H9 (cell line): Measurements from ENCODE around the gene DNASE1L1. TPM values are rescaled to one million over a fixed set of nuclear protein-coding genes. Genes with fewer than 3 reads are reported as not detected.

Source experiments
- DNase-seq: peaks from one replicate; pipeline ENCODE4 v3.0.0-alpha.2; 2017
- H2AFZ ChIP-seq: one replicate; pipeline ENCODE4 v1.6.1; 2013; ENCODE audit warnings: mild to moderate bottlenecking, low read length, control low read depth, moderate library complexity
- H2AK5ac ChIP-seq: 2 replicates; pipeline ENCODE4 v1.6.1; 2013; ENCODE audit warnings: low read length, control low read depth, mixed read lengths; ENCODE audit not compliant: insufficient read length
- H2BK120ac ChIP-seq: one replicate; pipeline ENCODE4 v1.6.1; 2013; ENCODE audit warnings: low read depth, mild to moderate bottlenecking, low read length, control low read depth, inconsistent platforms; ENCODE audit not compliant: poor library complexity, severe bottlenecking
- H2BK12ac ChIP-seq: 2 replicates; pipeline ENCODE4 v1.6.1; 2013; ENCODE audit warnings: low read length, control low read depth, mixed read lengths, low read depth; ENCODE audit not compliant: insufficient read length
- H2BK15ac ChIP-seq: 2 replicates; pipeline ENCODE4 v1.6.1; 2013; ENCODE audit warnings: low read depth, low read length, control low read depth
- H2BK20ac ChIP-seq: one replicate; pipeline ENCODE4 v1.6.1; 2013; ENCODE audit warnings: low read depth, mild to moderate bottlenecking, low read length, control low read depth, inconsistent platforms; ENCODE audit not compliant: poor library complexity, severe bottlenecking
- H2BK5ac ChIP-seq: 2 replicates; pipeline ENCODE4 v1.6.1; 2013; ENCODE audit warnings: low read length, control low read depth, mixed read lengths; ENCODE audit not compliant: insufficient read length
- H3K14ac ChIP-seq: 2 replicates; pipeline ENCODE4 v1.6.1; 2013; ENCODE audit warnings: low read length, control low read depth; ENCODE audit not compliant: insufficient read depth
- H3K18ac ChIP-seq: 2 replicates; pipeline ENCODE4 v1.6.1; 2013; ENCODE audit warnings: low read depth, mild to moderate bottlenecking, mixed read lengths, low read length, control low read depth; ENCODE audit not compliant: insufficient read length
- H3K23ac ChIP-seq: 2 replicates; pipeline ENCODE4 v1.6.1; 2013; ENCODE audit warnings: low read length, control low read depth, mixed read lengths, low read depth; ENCODE audit not compliant: insufficient read length
- H3K23me2 ChIP-seq: 2 replicates; pipeline ENCODE4 v1.6.1; 2013; ENCODE audit warnings: low read depth, mild to moderate bottlenecking, mixed read lengths, low read length, control low read depth; ENCODE audit not compliant: insufficient read length, poor library complexity, severe bottlenecking
- H3K27ac ChIP-seq: 2 replicates; pipeline ENCODE4 v1.5.1; 2013; ENCODE audit warnings: low read length, control low read depth, mixed read lengths, low read depth; ENCODE audit not compliant: insufficient read length
- H3K27me3 ChIP-seq: 2 replicates; pipeline ENCODE4 v1.6.1; 2013; ENCODE audit warnings: low read length, control low read depth, inconsistent platforms; ENCODE audit not compliant: insufficient read depth
- H3K4ac ChIP-seq: 2 replicates; pipeline ENCODE4 v1.6.1; 2013; ENCODE audit warnings: low read depth, mild to moderate bottlenecking, control low read depth, inconsistent platforms, low read length, moderate library complexity
- H3K4me1 ChIP-seq: 2 replicates; pipeline ENCODE4 v1.6.1; 2013; ENCODE audit warnings: low read length, control low read depth, inconsistent platforms; ENCODE audit not compliant: insufficient read depth
- H3K4me2 ChIP-seq: 2 replicates; pipeline ENCODE4 v1.6.1; 2013; ENCODE audit warnings: low read length, control low read depth, mixed read lengths; ENCODE audit not compliant: insufficient read length, insufficient read depth
- H3K56ac ChIP-seq: 2 replicates; pipeline ENCODE4 v1.6.1; 2013; ENCODE audit warnings: low read depth, mild to moderate bottlenecking, mixed read lengths, low read length, control low read depth; ENCODE audit not compliant: insufficient read length
- H3K79me1 ChIP-seq: 2 replicates; pipeline ENCODE4 v1.6.1; 2013; ENCODE audit warnings: low read depth, mild to moderate bottlenecking, moderate library complexity, low read length, control low read depth, inconsistent platforms; ENCODE audit not compliant: insufficient read depth, poor library complexity, severe bottlenecking
- H3K79me2 ChIP-seq: 2 replicates; pipeline ENCODE4 v1.6.1; 2013; ENCODE audit warnings: low read length, control low read depth, inconsistent platforms; ENCODE audit not compliant: insufficient read depth
- H3K9ac ChIP-seq: 2 replicates; pipeline ENCODE4 v1.6.1; 2013; ENCODE audit warnings: low read length, control low read depth, mixed read lengths; ENCODE audit not compliant: insufficient read length; ENCODE audit errors: extremely low read depth
- H3K9me3 ChIP-seq: one replicate; pipeline ENCODE4 v1.6.1; 2013; ENCODE audit warnings: low read depth, low read length, inconsistent platforms; ENCODE audit not compliant: control insufficient read depth
- H3T11ph ChIP-seq: one replicate; pipeline ENCODE4 v1.6.1; 2013; ENCODE audit warnings: mild to moderate bottlenecking, low read length, control low read depth, inconsistent platforms
- H4K20me1 ChIP-seq: one replicate; pipeline ENCODE4 v1.6.1; 2013; ENCODE audit not compliant: control insufficient read depth, insufficient read length, insufficient read depth
- H4K5ac ChIP-seq: 2 replicates; pipeline ENCODE4 v1.6.1; 2013; ENCODE audit warnings: low read depth, mild to moderate bottlenecking, mixed read lengths, low read length, control low read depth; ENCODE audit not compliant: insufficient read length
- H4K8ac ChIP-seq: replicated peaks from 2 replicates; pipeline ENCODE4 v1.6.1; 2013; ENCODE audit warnings: low read length, control low read depth, mixed read lengths, low read depth; ENCODE audit not compliant: insufficient read length
- H4K91ac ChIP-seq: 2 replicates; pipeline ENCODE4 v1.6.1; 2013; ENCODE audit warnings: low read depth, mild to moderate bottlenecking, moderate library complexity, mixed read lengths, low read length, control low read depth; ENCODE audit not compliant: insufficient read length
- H3K27ac Mint-ChIP-seq, 3 experiments: 2 replicates in 2 of 3; 3 replicates in 1 of 3; pipeline ENCODE4 v1.8.0; 2020 to 2021; ENCODE audit warnings: mixed read lengths in 3 of 3, mild to moderate bottlenecking in 1 of 3, moderate library complexity in 1 of 3
- H3K27me3 Mint-ChIP-seq: 2 replicates; pipeline ENCODE4 v1.8.0; 2021; ENCODE audit warnings: low read depth, mild to moderate bottlenecking, moderate library complexity, mixed read lengths
- H3K36me3 Mint-ChIP-seq, 3 experiments: 2 replicates in 2 of 3; 3 replicates in 1 of 3; pipeline ENCODE4 v1.8.0; 2020 to 2021; ENCODE audit warnings: low read depth in 3 of 3, mixed read lengths in 3 of 3; ENCODE audit not compliant: insufficient read depth in 1 of 3
- H3K4me1 Mint-ChIP-seq, 2 experiments: 2 replicates each; pipeline ENCODE4 v1.8.0; 2020; ENCODE audit warnings: mixed read lengths in 2 of 2
- H3K4me3 Mint-ChIP-seq, 2 experiments: 2 replicates in 1 of 2; 3 replicates in 1 of 2; pipeline ENCODE4 v1.8.0; 2020 to 2021; ENCODE audit warnings: mild to moderate bottlenecking in 2 of 2, mixed read lengths in 2 of 2, moderate library complexity in 1 of 2
- H3K9me3 Mint-ChIP-seq, 2 experiments: 2 replicates in 1 of 2; 3 replicates in 1 of 2; pipeline ENCODE4 v1.8.0; 2020; ENCODE audit warnings: mild to moderate bottlenecking in 2 of 2, mixed read lengths in 2 of 2, moderate library complexity in 1 of 2
- WGBS: extraction: QIAGEN DNeasy Blood & Tissue Kit; methylation state at CpG from one replicate; pipeline ENCODE4 v1.1.7; 2013; ENCODE audit warnings: missing lambda C conversion rate, low lambda C conversion rate, mixed read lengths; ENCODE audit not compliant: insufficient read length; ENCODE audit errors: extremely low coverage; 5-methylcytosine and 5-hydroxymethylcytosine counted together
- total RNA-seq: library from RNA; stranded (reverse); gene quantifications from 2 replicates; pipeline ENCODE4 v1.2.1, GENCODE V29; 2021
- TF ChIP-seq, protein P1 (sequence below): fragments of 200-600 bp; sonication (generic); conservative IDR thresholded peaks from 3 replicates; pipeline ENCODE4 v1.8.0; 2021; ENCODE audit warnings: antibody characterized with exemption, mild to moderate bottlenecking

The DNASE1L1 gene
- total RNA-seq, 1 experiment from 2014 or later = 14.5 TPM

DNA sequence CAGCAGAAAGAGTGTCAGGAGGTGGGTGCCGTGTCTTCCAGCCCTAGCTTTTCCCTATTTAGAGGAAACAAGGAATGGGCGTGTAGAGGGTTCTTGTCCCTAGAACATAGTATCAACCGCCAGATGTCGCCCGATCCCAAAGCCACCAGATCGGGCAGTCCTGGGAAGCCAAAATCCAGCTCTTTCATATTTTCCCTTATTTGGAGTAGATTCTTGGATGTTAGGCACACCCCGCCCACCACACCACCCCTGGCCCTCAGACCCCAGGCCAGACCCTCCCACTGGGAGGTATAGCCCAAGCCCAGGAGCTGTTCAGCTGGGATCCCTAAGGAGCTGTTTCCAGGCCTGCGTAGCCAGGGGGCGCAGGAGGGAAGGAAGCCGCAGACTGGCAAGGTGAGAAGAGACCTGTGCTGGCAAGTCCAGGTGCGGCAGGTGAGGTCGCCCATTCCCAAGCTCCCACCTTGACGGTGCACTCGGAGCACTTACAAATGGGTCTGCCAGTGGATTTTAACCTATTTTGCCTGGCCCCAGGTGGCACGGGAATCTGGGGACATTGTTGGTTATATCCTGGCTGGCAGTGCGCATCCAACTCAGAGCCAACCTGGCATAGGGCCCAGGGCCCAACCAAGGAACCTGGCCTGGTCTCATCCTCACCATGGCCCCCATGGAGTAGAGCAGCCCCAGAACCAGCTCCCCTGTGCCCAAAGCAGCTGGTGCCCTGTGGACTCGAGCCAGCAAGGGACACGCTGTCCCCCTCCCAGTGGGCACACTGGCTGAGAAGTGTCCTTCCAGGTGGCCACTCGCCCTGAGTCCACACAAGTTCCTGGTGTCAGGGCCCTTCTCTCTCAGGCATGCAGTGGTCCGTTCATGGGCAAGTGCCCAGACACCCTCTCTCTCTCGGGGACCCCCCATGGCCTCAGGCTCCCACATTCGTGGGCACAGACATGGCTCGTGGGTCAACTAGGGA, 35.4 kb downstream of the DNASE1L1 start:
- H3K27me3 Mint-ChIP-seq = peaks cover 3% of the 10 kb centered on the region; the same call in 1 of the 2 replicates
- Histone ChIP-seq H3K4me2 (peak overlapping the region; percentile 1), H2AFZ (no peak overlapping the region), H3K23me2 (peaks cover 5% of the 10 kb centered on the region), H3K79me2 (peaks cover 14% of the 10 kb centered on the region; the same call in 1 of the 2 replicates), H2BK120ac (no peak overlapping the region), H2BK5ac (no peak overlapping the region), H3K23ac (no peak overlapping the region), H3K27ac (no peak overlapping the region), H2BK20ac (no peak overlapping the region), H3K4me1 (no peaks in the 10 kb centered on the region), H3T11ph (no peak overlapping the region), H3K14ac (no peak overlapping the region), H3K9ac (no peak overlapping the region), H4K20me1 (no peaks in the 10 kb centered on the region), H2AK5ac (no peak overlapping the region), H3K18ac (peak overlapping the region; percentile 68), H3K9me3 (no peaks in the 10 kb centered on the region), H2BK12ac (no peak overlapping the region), H4K5ac (no peak overlapping the region), H4K91ac (no peak overlapping the region), H3K56ac (no peak overlapping the region), H3K4ac (no peak overlapping the region), H4K8ac (no peak overlapping the region), H2BK15ac (no peak overlapping the region), H3K79me1 (no peaks in the 10 kb centered on the region), H3K27me3 (no peaks in the 10 kb centered on the region)
- peak; percentile 93 for DNase-seq
- peaks cover 40 to 48% of the 10 kb centered on the region in 2 experiments for H3K9me3 Mint-ChIP-seq
- TF ChIP-seq, protein P1, sequence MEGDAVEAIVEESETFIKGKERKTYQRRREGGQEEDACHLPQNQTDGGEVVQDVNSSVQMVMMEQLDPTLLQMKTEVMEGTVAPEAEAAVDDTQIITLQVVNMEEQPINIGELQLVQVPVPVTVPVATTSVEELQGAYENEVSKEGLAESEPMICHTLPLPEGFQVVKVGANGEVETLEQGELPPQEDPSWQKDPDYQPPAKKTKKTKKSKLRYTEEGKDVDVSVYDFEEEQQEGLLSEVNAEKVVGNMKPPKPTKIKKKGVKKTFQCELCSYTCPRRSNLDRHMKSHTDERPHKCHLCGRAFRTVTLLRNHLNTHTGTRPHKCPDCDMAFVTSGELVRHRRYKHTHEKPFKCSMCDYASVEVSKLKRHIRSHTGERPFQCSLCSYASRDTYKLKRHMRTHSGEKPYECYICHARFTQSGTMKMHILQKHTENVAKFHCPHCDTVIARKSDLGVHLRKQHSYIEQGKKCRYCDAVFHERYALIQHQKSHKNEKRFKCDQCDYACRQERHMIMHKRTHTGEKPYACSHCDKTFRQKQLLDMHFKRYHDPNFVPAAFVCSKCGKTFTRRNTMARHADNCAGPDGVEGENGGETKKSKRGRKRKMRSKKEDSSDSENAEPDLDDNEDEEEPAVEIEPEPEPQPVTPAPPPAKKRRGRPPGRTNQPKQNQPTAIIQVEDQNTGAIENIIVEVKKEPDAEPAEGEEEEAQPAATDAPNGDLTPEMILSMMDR = peak; percentile 75
- H3K36me3 Mint-ChIP-seq = peaks cover 6 to 15% (median 10%) of the 10 kb centered on the region in 3 experiments
- H3K27ac Mint-ChIP-seq = no peak overlapping the region
- no CpG with 5 or more reads among the region's 23 CpGs for WGBS
- H3K4me3 Mint-ChIP-seq = peak overlapping the region; percentile 50 to 60
- peaks cover 2 to 22% of the 10 kb centered on the region in 2 experiments; a peak in 3 of 4 replicates for H3K4me1 Mint-ChIP-seq
